Measurements from ENCODE around the gene PGPEP1. TPM values are rescaled to one million over a fixed set of nuclear protein-coding genes. Genes with fewer than 3 reads are reported as not detected.

PGPEP1 gene
- total and polyA plus RNA-seq, 3 donors from 2014 or later: 10.8 to 16.2 (median 12.4) TPM

- Histone ChIP-seq H3K36me3 (ENCODE audit: low read depth, missing control alignments) (no peaks in the 10 kb centered on the region), H3K4me3 (peak overlapping the region; percentile 49 to 57), H3K9me3 (no peaks in the 10 kb centered on the region), H3K4me1 (peaks cover 59% of the 10 kb centered on the region), H3K27me3 (no peaks in the 10 kb centered on the region), H3K27ac (peak overlapping the region; percentile 92 to 93)
- TF ChIP-seq POLR2A (IDR thresholded peaks at IDR 0.05): no peak
- TF ChIP-seq, protein P1, sequence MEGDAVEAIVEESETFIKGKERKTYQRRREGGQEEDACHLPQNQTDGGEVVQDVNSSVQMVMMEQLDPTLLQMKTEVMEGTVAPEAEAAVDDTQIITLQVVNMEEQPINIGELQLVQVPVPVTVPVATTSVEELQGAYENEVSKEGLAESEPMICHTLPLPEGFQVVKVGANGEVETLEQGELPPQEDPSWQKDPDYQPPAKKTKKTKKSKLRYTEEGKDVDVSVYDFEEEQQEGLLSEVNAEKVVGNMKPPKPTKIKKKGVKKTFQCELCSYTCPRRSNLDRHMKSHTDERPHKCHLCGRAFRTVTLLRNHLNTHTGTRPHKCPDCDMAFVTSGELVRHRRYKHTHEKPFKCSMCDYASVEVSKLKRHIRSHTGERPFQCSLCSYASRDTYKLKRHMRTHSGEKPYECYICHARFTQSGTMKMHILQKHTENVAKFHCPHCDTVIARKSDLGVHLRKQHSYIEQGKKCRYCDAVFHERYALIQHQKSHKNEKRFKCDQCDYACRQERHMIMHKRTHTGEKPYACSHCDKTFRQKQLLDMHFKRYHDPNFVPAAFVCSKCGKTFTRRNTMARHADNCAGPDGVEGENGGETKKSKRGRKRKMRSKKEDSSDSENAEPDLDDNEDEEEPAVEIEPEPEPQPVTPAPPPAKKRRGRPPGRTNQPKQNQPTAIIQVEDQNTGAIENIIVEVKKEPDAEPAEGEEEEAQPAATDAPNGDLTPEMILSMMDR (IDR thresholded peaks at IDR 0.05): no peak
- WGBS, 2 donors: 0 to 1% methylated on average over 26 to 53 of the region's 53 CpGs
- peak; percentile 74 for DNase-seq
- intact Hi-C loops (cut with DNase I; ENCODE audit: low total_unique reads): no loop called here
Observed at GRCh38 chr19:18417250-18418028, 77.0 kb downstream of the PGPEP1 start.

- TF ChIP-seq, protein P1 (IDR thresholded peaks at IDR 0.05): no peak
- TF ChIP-seq POLR2A (IDR thresholded peaks at IDR 0.05): no peak
- H3K9me3 ChIP-seq: no peaks in the 10 kb centered on the region
- WGBS, 2 donors: 5 to 14% methylated on average over 11 to 30 of the region's 30 CpGs
- H3K36me3 ChIP-seq (ENCODE audit: low read depth, missing control alignments): no peaks in the 10 kb centered on the region
- intact Hi-C loops (cut with DNase I; ENCODE audit: low total_unique reads): no loop called here
- H3K4me3 ChIP-seq: peak overlapping the region; percentile 49 to 57
- H3K4me1 ChIP-seq: peaks cover 65% of the 10 kb centered on the region
- DNase-seq: no peak
- H3K27ac ChIP-seq: peak overlapping the region; percentile 92 to 93
- no peaks in the 10 kb centered on the region for H3K27me3 ChIP-seq
Observed at GRCh38 chr19:18418029-18418482, 77.7 kb downstream of the PGPEP1 start.

- H3K9me3 ChIP-seq: no peaks in the 10 kb centered on the region
- DNase-seq: peak; percentile 59
- H3K36me3 ChIP-seq (ENCODE audit: low read depth, missing control alignments): no peaks in the 10 kb centered on the region
- WGBS, 2 donors: 7 to 11% methylated on average over 18 to 39 of the region's 39 CpGs
- TF ChIP-seq, protein P1 (IDR thresholded peaks at IDR 0.05): no peak
- H3K27me3 ChIP-seq: no peaks in the 10 kb centered on the region
- H3K4me3 ChIP-seq: peak overlapping the region; percentile 57 to 84
- intact Hi-C loops (cut with DNase I; ENCODE audit: low total_unique reads): no loop called here
- H3K27ac ChIP-seq: peak overlapping the region; percentile 92 to 93
- H3K4me1 ChIP-seq: peaks cover 70% of the 10 kb centered on the region
Observed at GRCh38 chr19:18418483-18419194, 78.2 kb downstream of the PGPEP1 start.

DNA sequence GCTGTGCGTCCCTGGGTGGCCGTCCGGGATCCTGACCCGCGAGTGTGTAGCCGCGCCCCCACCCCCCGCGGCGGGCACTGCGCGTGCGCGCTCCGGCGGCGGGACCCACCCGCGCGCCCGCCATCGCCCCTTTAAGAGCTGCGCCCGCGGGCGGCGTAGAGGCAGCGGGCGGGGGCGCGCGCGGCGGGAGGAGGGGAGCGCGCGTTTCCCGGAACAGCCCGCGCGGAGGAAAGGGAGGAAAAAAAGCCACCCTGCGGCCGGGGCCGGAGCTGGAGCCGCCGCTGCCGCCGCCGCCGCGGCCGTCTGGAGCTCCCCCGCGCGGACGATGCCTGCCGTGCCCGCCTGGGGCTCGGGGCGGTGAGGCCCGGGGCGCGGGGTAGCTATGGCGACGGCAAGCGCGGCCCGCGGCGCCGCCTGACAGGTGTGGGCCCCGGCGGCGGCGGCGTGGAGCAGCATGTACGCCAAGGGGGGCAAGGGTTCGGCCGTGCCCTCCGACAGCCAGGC, 78.8 kb downstream of the PGPEP1 start, which contains the start of gene SSBP4:
SSBP4 (plus strand) TSS at position 204 of the 504 bp plus-strand sequence; CDS start at position 455, 251 bp downstream.
- H3K4me1 ChIP-seq: peaks cover 71% of the 10 kb centered on the region
- TF ChIP-seq, protein P1 (IDR thresholded peaks at IDR 0.05): peak in 2 of 3 experiments; percentile 39 to 41
- no peak for TF ChIP-seq POLR2A (IDR thresholded peaks at IDR 0.05)
- peak within 1 kb of the TSS; percentile 92 to 93 for H3K27ac ChIP-seq
- no peaks in the 10 kb centered on the region for H3K27me3 ChIP-seq
- H3K36me3 ChIP-seq (ENCODE audit: low read depth, missing control alignments): no peaks in the 10 kb centered on the region
- H3K9me3 ChIP-seq: no peaks in the 10 kb centered on the region
- intact Hi-C loops (cut with DNase I; ENCODE audit: low total_unique reads): no loop called here
- 0% methylated on average over 31 of the region's 80 CpGs; no CpG with 5 or more reads in 1 of the 2 donors for WGBS, 2 donors
- peak within 1 kb of the TSS; percentile 73 to 84 for H3K4me3 ChIP-seq
- DNase-seq: peak; percentile 75

Small RNAs within 50 kb of the gene (microRNA-seq; reads per million reads assigned to microRNA genes)
- gene MIR3189 (ENCODE audit: borderline number of aligned reads in 2 of 2, borderline replicate concordance in 1 of 2): 0 reads per million in 2 donors

Small RNAs within 50 kb of the gene (small RNA-seq; reads per million reads assigned to genes)
- 0 reads per million in 2 donors for gene MIR3189
- gene RN7SL513P: 0 reads per million in 2 donors

Other genes starting within 250 kb of the PGPEP1 start
- 10 to 100 TPM in 1 of 2 donors, 1 to 10 TPM in 1; 9.7 to 11.2 TPM for gene MAST3, start 242.8 kb upstream of the PGPEP1 start, total RNA-seq
- 5.0 TPM for gene MAST3, start 242.8 kb upstream of the PGPEP1 start, polyA plus RNA-seq (ENCODE audit: insufficient read depth, low read depth, low replicate concordance)
- 10 to 100 TPM; 87.6 to 94.3 TPM for gene PIK3R2, start 187.4 kb upstream of the PGPEP1 start, total RNA-seq
- 21.0 TPM for gene PIK3R2, start 187.4 kb upstream of the PGPEP1 start, polyA plus RNA-seq (ENCODE audit: insufficient read depth, low read depth, low replicate concordance)
- gene IFI30, start 166.8 kb upstream of the PGPEP1 start, total RNA-seq: 1 to 10 TPM; 3.2 to 7.4 TPM
- 47.6 TPM for gene IFI30, start 166.8 kb upstream of the PGPEP1 start, polyA plus RNA-seq (ENCODE audit: insufficient read depth, low read depth, low replicate concordance)
- gene MPV17L2, start 147.4 kb upstream of the PGPEP1 start, total RNA-seq: 10 to 100 TPM; 15.2 to 15.8 TPM
- 11.2 TPM for gene MPV17L2, start 147.4 kb upstream of the PGPEP1 start, polyA plus RNA-seq (ENCODE audit: insufficient read depth, low read depth, low replicate concordance)
- gene RAB3A, start 136.6 kb upstream of the PGPEP1 start, total RNA-seq: 1 to 10 TPM; 2.8 to 4.6 TPM
- gene RAB3A, start 136.6 kb upstream of the PGPEP1 start, polyA plus RNA-seq (ENCODE audit: insufficient read depth, low read depth, low replicate concordance): 6.3 TPM
- 10 to 100 TPM in 1 of 2 donors, 1 to 10 TPM in 1; 7.1 to 19.5 TPM for gene PDE4C, start 114.2 kb upstream of the PGPEP1 start, total RNA-seq
- gene PDE4C, start 114.2 kb upstream of the PGPEP1 start, polyA plus RNA-seq (ENCODE audit: insufficient read depth, low read depth, low replicate concordance): 5.7 TPM
- 10 to 100 TPM; 30.1 to 62.3 TPM for gene IQCN, start 66.1 kb upstream of the PGPEP1 start, total RNA-seq
- 88.1 TPM for gene IQCN, start 66.1 kb upstream of the PGPEP1 start, polyA plus RNA-seq (ENCODE audit: insufficient read depth, low read depth, low replicate concordance)
- 100 to 1,000 TPM; 615 to 654 TPM for gene JUND, start 59.0 kb upstream of the PGPEP1 start, total RNA-seq
- gene JUND, start 59.0 kb upstream of the PGPEP1 start, polyA plus RNA-seq (ENCODE audit: insufficient read depth, low read depth, low replicate concordance): 96.4 TPM
- gene LSM4, start 17.5 kb upstream of the PGPEP1 start, total RNA-seq: 100 to 1,000 TPM; 212 to 241 TPM
- gene LSM4, start 17.5 kb upstream of the PGPEP1 start, polyA plus RNA-seq (ENCODE audit: insufficient read depth, low read depth, low replicate concordance): 196 TPM
- 1 to 10 TPM in 1 of 2 donors, under 1 TPM in 1; 0.93 to 2.5 TPM for gene GDF15, start 45.6 kb downstream of the PGPEP1 start, total RNA-seq
- 1.0 TPM for gene GDF15, start 45.6 kb downstream of the PGPEP1 start, polyA plus RNA-seq (ENCODE audit: insufficient read depth, low read depth, low replicate concordance)
- 1 to 10 TPM; 1.6 to 4.0 TPM for gene LRRC25, start 57.0 kb downstream of the PGPEP1 start, total RNA-seq
- 3.4 TPM for gene LRRC25, start 57.0 kb downstream of the PGPEP1 start, polyA plus RNA-seq (ENCODE audit: insufficient read depth, low read depth, low replicate concordance)
- 100 to 1,000 TPM in 1 of 2 donors, 10 to 100 TPM in 1; 90.3 to 118 TPM for gene SSBP4, start 78.8 kb downstream of the PGPEP1 start, total RNA-seq
- 80.5 TPM for gene SSBP4, start 78.8 kb downstream of the PGPEP1 start, polyA plus RNA-seq (ENCODE audit: insufficient read depth, low read depth, low replicate concordance)
- 1,000 to 10,000 TPM in 1 of 2 donors, 100 to 1,000 TPM in 1; 1,000 to 1,122 TPM for gene ISYNA1, start 97.5 kb downstream of the PGPEP1 start, total RNA-seq
- gene ISYNA1, start 97.5 kb downstream of the PGPEP1 start, polyA plus RNA-seq (ENCODE audit: insufficient read depth, low read depth, low replicate concordance): 493 TPM
- gene ELL, start 181.5 kb downstream of the PGPEP1 start, total RNA-seq: 10 to 100 TPM; 75.8 to 76.1 TPM
- gene ELL, start 181.5 kb downstream of the PGPEP1 start, polyA plus RNA-seq (ENCODE audit: insufficient read depth, low read depth, low replicate concordance): 48.0 TPM
- gene FKBP8, start 203.0 kb downstream of the PGPEP1 start, total RNA-seq: 100 to 1,000 TPM; 587 to 614 TPM
- 571 TPM for gene FKBP8, start 203.0 kb downstream of the PGPEP1 start, polyA plus RNA-seq (ENCODE audit: insufficient read depth, low read depth, low replicate concordance)
- 100 to 1,000 TPM; 124 to 133 TPM for gene KXD1, start 217.3 kb downstream of the PGPEP1 start, total RNA-seq
- 163 TPM for gene KXD1, start 217.3 kb downstream of the PGPEP1 start, polyA plus RNA-seq (ENCODE audit: insufficient read depth, low read depth, low replicate concordance)
- gene UBA52, start 231.3 kb downstream of the PGPEP1 start, total RNA-seq: 100 to 1,000 TPM; 475 to 508 TPM
- 1,038 TPM for gene UBA52, start 231.3 kb downstream of the PGPEP1 start, polyA plus RNA-seq (ENCODE audit: insufficient read depth, low read depth, low replicate concordance)
- 10 to 100 TPM; 44.3 to 58.7 TPM for gene REX1BD, start 248.2 kb downstream of the PGPEP1 start, total RNA-seq
- gene REX1BD, start 248.2 kb downstream of the PGPEP1 start, polyA plus RNA-seq (ENCODE audit: insufficient read depth, low read depth, low replicate concordance): 14.5 TPM

Measured in testis (tissue), 3 donors.